CD4-positive, CD25-positive, alpha-beta regulatory T cell (primary cell): ENCODE measurements around the gene CD28. TPM values are rescaled to one million over a fixed set of nuclear protein-coding genes. Genes with fewer than 3 reads are reported as not detected.

Experiments
- ATAC-seq, 2 donors: fragments of 150-1000 bp; cut with Tn5 transposase; one replicate each; pipeline ENCODE4 v1.10.0; 2021; ENCODE audit warnings: low read depth in 2 of 2, moderate number of reproducible peaks in 2 of 2, moderate library complexity in 1 of 2
- DNase-seq, 3 donors: peaks; one replicate each; pipeline versions ENCODE4 v3.0.0 to v3.0.0-alpha.2; 2012 to 2022; ENCODE audit warnings: mixed read lengths in 1 of 3
- H3K27ac ChIP-seq: one replicate; pipeline ENCODE4 v1.7.0; 2013; ENCODE audit warnings: mild to moderate bottlenecking, low read length; ENCODE audit not compliant: insufficient read depth, poor library complexity, severe bottlenecking
- H3K27me3 ChIP-seq: one replicate; pipeline ENCODE4 v1.7.0; 2013; ENCODE audit warnings: low read length; ENCODE audit not compliant: control insufficient read depth, insufficient read depth
- H3K36me3 ChIP-seq: one replicate; pipeline ENCODE4 v1.7.0; 2013; ENCODE audit warnings: mild to moderate bottlenecking, low read length, moderate library complexity; ENCODE audit not compliant: control insufficient read depth, insufficient read depth
- H3K4me1 ChIP-seq: 2 replicates; pipeline ENCODE4 v1.7.0; 2013; ENCODE audit warnings: mild to moderate bottlenecking, low read length; ENCODE audit not compliant: insufficient read depth, control insufficient read depth, poor library complexity, severe bottlenecking
- H3K4me3 ChIP-seq: one replicate; pipeline ENCODE4 v1.7.0; 2013; ENCODE audit warnings: low read depth, mild to moderate bottlenecking, low read length, moderate library complexity
- H3K9me3 ChIP-seq, 2 experiments: 1 replicate in 1 of 2; 2 replicates in 1 of 2; pipeline ENCODE4 v1.7.0; 2013; ENCODE audit warnings: low read length in 2 of 2, mild to moderate bottlenecking in 1 of 2, moderate library complexity in 1 of 2; ENCODE audit not compliant: control insufficient read depth in 2 of 2
- H3K27ac Mint-ChIP-seq, 3 donors: one replicate each; pipeline ENCODE4 v1.8.0; 2020 to 2022; ENCODE audit warnings: mild to moderate bottlenecking in 3 of 3, mixed read lengths in 3 of 3, moderate library complexity in 2 of 3
- H3K27me3 Mint-ChIP-seq: one replicate; pipeline ENCODE4 v1.8.0; 2022; ENCODE audit warnings: mild to moderate bottlenecking, mixed read lengths
- H3K36me3 Mint-ChIP-seq: one replicate; pipeline ENCODE4 v1.8.0; 2020; ENCODE audit warnings: mixed read lengths
- H3K4me1 Mint-ChIP-seq, 4 donors: one replicate each; pipeline ENCODE4 v1.8.0; 2020 to 2022; ENCODE audit warnings: mixed read lengths in 4 of 4, mild to moderate bottlenecking in 1 of 4
- H3K4me3 Mint-ChIP-seq, 4 donors: one replicate each; pipeline ENCODE4 v1.8.0; 2020 to 2022; ENCODE audit warnings: mild to moderate bottlenecking in 4 of 4, mixed read lengths in 4 of 4, moderate library complexity in 3 of 4
- H3K9me3 Mint-ChIP-seq, 7 donors: one replicate each; pipeline ENCODE4 v1.8.0; 2020 to 2022; ENCODE audit warnings: mixed read lengths in 7 of 7, mild to moderate bottlenecking in 3 of 7, moderate library complexity in 2 of 7
- polyA plus RNA-seq, 4 donors: library from polyadenylated mRNA; unstranded; fragments of 300-500 nt; fragmentation: Illumina TruSeq; gene quantifications; one replicate each; pipeline ENCODE4 v1.2.3, GENCODE V29; 2021
- total RNA-seq: library from RNA; stranded (reverse); gene quantifications from one replicate; pipeline ENCODE4 v1.2.3, GENCODE V29; 2022

CD28 gene
- total and polyA plus RNA-seq, 5 donors from 2014 or later: 92.6 to 235 (median 143) TPM

- Histone ChIP-seq H3K4me1 (peaks cover 43% of the 10 kb centered on the region), H3K4me3 (peak overlapping the region; percentile 78), H3K9me3 (peaks cover 0 to under 1% of the 10 kb centered on the region in 2 experiments), H3K36me3 (peaks cover 5% of the 10 kb centered on the region), H3K27ac (peak overlapping the region; percentile 70), H3K27me3 (no peaks in the 10 kb centered on the region)
- peak overlapping the region; percentile 22 to 87 (median 76) for H3K4me3 Mint-ChIP-seq
- H3K4me1 Mint-ChIP-seq: peaks cover 45 to 77% (median 62%) of the 10 kb centered on the region in 4 donors
- peaks cover 4% of the 10 kb centered on the region for H3K27me3 Mint-ChIP-seq
- peak overlapping the region; percentile 79 to 89 (median 81) for H3K27ac Mint-ChIP-seq
- peak; percentile 23 to 36 for ATAC-seq
- peaks cover 1 to 13% (median 6%) of the 10 kb centered on the region in 7 donors for H3K9me3 Mint-ChIP-seq
- peaks cover 25% of the 10 kb centered on the region for H3K36me3 Mint-ChIP-seq
- DNase-seq: peak in 2 of 3 donors; percentile 37 to 57
These were observed 44.1 kb downstream of the CD28 start for GRCh38 chr2:203750346-203751068.

DNA sequence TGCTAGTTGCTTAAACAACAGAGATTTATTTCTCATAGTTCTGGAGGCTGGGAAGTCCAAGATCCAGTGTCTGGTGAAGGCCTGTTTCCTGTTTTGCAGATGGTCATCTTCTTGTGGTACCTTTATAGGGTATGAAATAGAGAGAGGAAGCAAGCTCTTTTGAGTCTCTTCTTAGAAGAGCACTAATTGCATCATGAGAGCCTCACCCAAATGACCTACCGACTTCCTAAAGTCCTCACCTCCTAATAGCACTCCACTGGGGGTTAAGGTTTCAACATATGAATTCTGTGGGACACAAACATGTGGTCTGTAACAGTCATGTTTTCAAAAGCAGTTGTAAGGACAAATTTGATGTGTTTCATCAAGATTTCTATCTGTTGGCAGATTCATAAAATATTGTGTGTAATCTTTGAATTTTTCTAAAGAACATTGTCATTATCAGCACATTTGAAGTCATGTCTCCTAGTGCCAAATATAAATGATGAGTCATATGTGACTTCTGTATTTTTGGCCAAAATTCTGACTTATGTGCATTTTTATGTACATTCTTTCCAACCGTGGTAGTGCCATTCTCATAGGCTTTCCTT lies 45.3 kb downstream of the CD28 start:
- Histone ChIP-seq H3K36me3 (peaks cover 9% of the 10 kb centered on the region), H3K4me1 (peaks cover 35% of the 10 kb centered on the region), H3K9me3 (peaks cover 7 to 11% of the 10 kb centered on the region in 2 experiments), H3K27me3 (no peaks in the 10 kb centered on the region), H3K27ac (no peak overlapping the region), H3K4me3 (no peak overlapping the region)
- ATAC-seq: no peak
- no peak for DNase-seq
- peaks cover 46 to 69% (median 57%) of the 10 kb centered on the region in 4 donors for H3K4me1 Mint-ChIP-seq
- peak overlapping the region in 2 of 4 donors; percentile 2 to 45 for H3K4me3 Mint-ChIP-seq
- peaks cover 4 to 24% (median 12%) of the 10 kb centered on the region in 7 donors for H3K9me3 Mint-ChIP-seq
- H3K27me3 Mint-ChIP-seq: no peaks in the 10 kb centered on the region
- H3K27ac Mint-ChIP-seq: peak overlapping the region; percentile 72 to 82 (median 79)
- peaks cover 28% of the 10 kb centered on the region for H3K36me3 Mint-ChIP-seq

- no peak overlapping the region for H3K27ac ChIP-seq
- DNase-seq: peak in 1 of 3 donors; percentile 40
- peaks cover 7 to 11% of the 10 kb centered on the region in 2 experiments for H3K9me3 ChIP-seq
- no peaks in the 10 kb centered on the region for H3K27me3 Mint-ChIP-seq
- peaks cover 51% of the 10 kb centered on the region for H3K36me3 Mint-ChIP-seq
- H3K27ac Mint-ChIP-seq: no peak overlapping the region
- H3K4me3 ChIP-seq: no peak overlapping the region
- ATAC-seq: no peak
- H3K27me3 ChIP-seq: no peaks in the 10 kb centered on the region
- H3K4me3 Mint-ChIP-seq: peak overlapping the region in 1 of 4 donors; percentile 44
- H3K4me1 Mint-ChIP-seq: peaks cover 35 to 54% (median 38%) of the 10 kb centered on the region in 4 donors
- H3K36me3 ChIP-seq: peaks cover 14% of the 10 kb centered on the region
- peaks cover 9% of the 10 kb centered on the region for H3K4me1 ChIP-seq
- H3K9me3 Mint-ChIP-seq: peaks cover 4 to 33% (median 17%) of the 10 kb centered on the region in 7 donors
These were observed 49.7 kb downstream of the CD28 start for GRCh38 chr2:203756161-203756560.

- peak overlapping the region in 1 of 3 donors; percentile 64 for H3K27ac Mint-ChIP-seq
- peaks cover 44 to 63% (median 55%) of the 10 kb centered on the region in 4 donors for H3K4me1 Mint-ChIP-seq
- H3K4me3 ChIP-seq: no peak overlapping the region
- ATAC-seq: no peak
- peaks cover 13% of the 10 kb centered on the region for H3K4me1 ChIP-seq
- no peak overlapping the region for H3K4me3 Mint-ChIP-seq
- no peaks in the 10 kb centered on the region for H3K27me3 ChIP-seq
- H3K9me3 ChIP-seq: peaks cover 7 to 11% of the 10 kb centered on the region in 2 experiments
- peaks cover 64% of the 10 kb centered on the region for H3K36me3 Mint-ChIP-seq
- H3K27ac ChIP-seq: no peak overlapping the region
- peaks cover 5 to 29% (median 15%) of the 10 kb centered on the region in 7 donors for H3K9me3 Mint-ChIP-seq
- H3K36me3 ChIP-seq: peaks cover 14% of the 10 kb centered on the region
- H3K27me3 Mint-ChIP-seq: no peaks in the 10 kb centered on the region
- no peak for DNase-seq
These were observed 52.6 kb downstream of the CD28 start for GRCh38 chr2:203758841-203759689.

DNA sequence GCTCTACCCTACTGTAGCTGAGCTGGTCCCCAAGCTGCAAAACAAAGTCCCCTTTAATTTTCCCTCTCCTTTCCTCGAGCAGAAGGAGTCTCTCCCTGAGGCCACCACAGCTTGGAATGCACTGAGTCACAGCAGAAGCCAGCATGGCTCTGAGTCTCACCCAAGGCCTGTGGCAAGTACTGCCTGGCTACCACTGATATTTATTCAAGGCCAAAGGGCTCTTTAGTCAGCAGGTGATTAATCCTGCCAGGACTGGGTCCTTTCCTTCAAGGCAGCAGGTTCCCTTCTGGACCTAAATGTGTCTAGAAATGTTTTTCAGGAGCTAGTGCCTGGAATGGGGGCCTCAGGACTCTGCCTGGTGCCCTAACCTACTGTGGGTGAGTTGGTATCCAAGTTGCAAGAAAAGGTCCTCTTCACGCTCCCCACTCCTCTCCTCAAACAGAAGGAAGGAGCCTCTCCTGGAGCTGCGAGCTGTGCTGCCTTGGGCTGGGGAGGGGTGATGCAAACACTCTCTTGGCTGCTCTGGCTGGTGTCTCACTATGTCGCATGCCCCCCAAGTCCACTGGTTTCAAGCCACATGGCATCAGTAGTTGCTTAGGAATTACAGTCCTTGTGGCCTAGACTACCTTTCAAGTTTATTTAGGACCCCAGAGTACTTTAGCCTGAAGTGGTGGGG lies 53.4 kb downstream of the CD28 start:
- H3K36me3 Mint-ChIP-seq: peaks cover 60% of the 10 kb centered on the region
- H3K4me3 Mint-ChIP-seq: no peak overlapping the region
- no peak overlapping the region for H3K27ac Mint-ChIP-seq
- Histone ChIP-seq H3K27me3 (no peaks in the 10 kb centered on the region), H3K27ac (no peak overlapping the region), H3K36me3 (peaks cover 14% of the 10 kb centered on the region), H3K9me3 (peaks cover 7 to 11% of the 10 kb centered on the region in 2 experiments), H3K4me1 (peaks cover 17% of the 10 kb centered on the region), H3K4me3 (no peak overlapping the region)
- H3K27me3 Mint-ChIP-seq: no peaks in the 10 kb centered on the region
- H3K4me1 Mint-ChIP-seq: peaks cover 45 to 69% (median 55%) of the 10 kb centered on the region in 4 donors
- DNase-seq (no peak), ATAC-seq (no peak)
- peaks cover 3 to 26% (median 13%) of the 10 kb centered on the region in 7 donors for H3K9me3 Mint-ChIP-seq

GRCh38 chr2:203761121-203761520 lies 54.7 kb downstream of the CD28 start:
- Histone ChIP-seq H3K27me3 (no peaks in the 10 kb centered on the region), H3K4me1 (peaks cover 17% of the 10 kb centered on the region), H3K9me3 (peaks cover 4% of the 10 kb centered on the region in 2 experiments), H3K4me3 (no peak overlapping the region), H3K36me3 (peaks cover 8% of the 10 kb centered on the region), H3K27ac (no peak overlapping the region)
- peaks cover 51 to 77% (median 54%) of the 10 kb centered on the region in 4 donors for H3K4me1 Mint-ChIP-seq
- H3K4me3 Mint-ChIP-seq: no peak overlapping the region
- ATAC-seq: no peak
- H3K27me3 Mint-ChIP-seq: no peaks in the 10 kb centered on the region
- no peak overlapping the region for H3K27ac Mint-ChIP-seq
- H3K36me3 Mint-ChIP-seq: peaks cover 51% of the 10 kb centered on the region
- H3K9me3 Mint-ChIP-seq: peaks cover 2 to 15% (median 12%) of the 10 kb centered on the region in 7 donors
- DNase-seq: no peak
